Panc1 (cell line): ENCODE data around the gene GGCX. TPM values are rescaled to one million over a fixed set of nuclear protein-coding genes. Genes with fewer than 3 reads are reported as not detected.

ENCODE experiments used
- ATAC-seq: fragments of 200-7000 bp; cut with Tn5 transposase; 2 replicates; pipeline ENCODE4 v1.9.1; 2020; ENCODE audit warnings: mild to moderate bottlenecking, moderate library complexity
- BruUV-seq: library from RNA; stranded (reverse); fragments of 400-500 nt; replicated peaks from 2 replicates; lab custom pipeline; 2021; lab: Mats Ljungman, UMichigan
- CTCF ChIA-PET: fragments of 300-600 bp; sonication (Branson Sonifier 250); formaldehyde crosslinking; loops from one replicate; lab custom pipeline; 2022; ENCODE audit warnings: antibody characterized with exemption; lab: Charles Lee
- POLR2A ChIA-PET: fragments of 300-600 bp; sonication (Branson Sonifier 250); formaldehyde crosslinking; loops from one replicate; lab custom pipeline; 2022; ENCODE audit warnings: antibody characterized with exemption; lab: Charles Lee
- DNase-seq: peaks from one replicate; pipeline ENCODE4 v3.0.0-alpha.2; 2010; ENCODE audit warnings: low read depth, low spot score
- H3K27ac ChIP-seq: 2 replicates; pipeline ENCODE4 v1.5.1; 2011; ENCODE audit warnings: mild to moderate bottlenecking, low read length, inconsistent platforms
- H3K27me3 ChIP-seq: fragments of 200-500 bp; sonication (Bioruptor generic); 2 replicates; pipeline ENCODE4 v1.6.0; 2014; ENCODE audit warnings: low read length, inconsistent platforms; ENCODE audit not compliant: control insufficient read depth, insufficient read depth
- H3K36me3 ChIP-seq: fragments of 200-500 bp; sonication (Bioruptor generic); 2 replicates; pipeline ENCODE4 v1.5.1; 2014; ENCODE audit warnings: inconsistent platforms, mild to moderate bottlenecking, low read length, moderate library complexity; ENCODE audit not compliant: control insufficient read depth, insufficient read depth
- H3K4me1 ChIP-seq: 2 replicates; pipeline ENCODE4 v1.5.1; 2011; ENCODE audit warnings: inconsistent platforms, mild to moderate bottlenecking, low read length, moderate library complexity; ENCODE audit not compliant: control insufficient read depth, insufficient read depth
- H3K4me3 ChIP-seq, 2 experiments: 2 replicates each; pipeline ENCODE4 v1.5.1; 2011 to 2012; ENCODE audit warnings: low read depth in 2 of 2, low read length in 2 of 2, mild to moderate bottlenecking in 2 of 2, inconsistent platforms in 1 of 2, moderate library complexity in 1 of 2
- H3K9me3 ChIP-seq: fragments of 200-500 bp; sonication (Bioruptor generic); 2 replicates; pipeline ENCODE4 v1.5.1; 2014; ENCODE audit warnings: low read depth, mild to moderate bottlenecking, inconsistent platforms, low read length, moderate library complexity; ENCODE audit not compliant: control insufficient read depth, insufficient read depth
- POLR2AphosphoS5 ChIP-seq: IDR thresholded peaks from 2 replicates; pipeline ENCODE4 v1.6.1; 2012; ENCODE audit warnings: mild to moderate bottlenecking, low read depth, low read length, moderate library complexity
- SIN3A ChIP-seq: IDR thresholded peaks from 2 replicates; pipeline ENCODE4 v1.6.1; 2012; ENCODE audit warnings: low read depth, mild to moderate bottlenecking, low read length, moderate library complexity, borderline replicate concordance; ENCODE audit not compliant: insufficient read depth
- TCF7L2 ChIP-seq: IDR thresholded peaks from 2 replicates; pipeline ENCODE4 v1.6.1; 2011; ENCODE audit warnings: mild to moderate bottlenecking, low read depth, low read length, inconsistent platforms
- in situ Hi-C: cut with HindIII; loops from 2 replicates; pipeline ENCODE4 v1.10.0; 2016; ENCODE audit warnings: low sequenced_read_pairs, low pct_unique_long_range_greater_than_20kb
- intact Hi-C: fragments of 100-400 bp; cut with micrococcal nuclease; formaldehyde crosslinking; loops from one replicate; pipeline ENCODE4 v1.10.0; 2022; ENCODE audit not compliant: unreplicated experiment
- total RNA-seq: library from RNA; stranded (reverse); gene quantifications from one replicate; pipeline ENCODE4 v1.2.1, GENCODE V29; 2021; ENCODE audit not compliant: unreplicated experiment
- TF ChIP-seq, protein P1 (sequence below), 2 experiments: IDR thresholded peaks; 2 replicates each; pipeline ENCODE4 v1.6.1; 2011 to 2012; ENCODE audit warnings: low read depth in 2 of 2, control low read depth in 1 of 2, low read length in 1 of 2, mild to moderate bottlenecking in 1 of 2, moderate library complexity in 1 of 2; ENCODE audit not compliant: insufficient read depth in 1 of 2
- TF ChIP-seq, protein P2 (sequence below): fragments of 450-650 bp; IDR thresholded peaks from 2 replicates; pipeline ENCODE4 v1.5.1; 2017; ENCODE audit warnings: mild to moderate bottlenecking

Gene GGCX
- total RNA-seq, 1 experiment from 2014 or later = 64.1 TPM

DNA sequence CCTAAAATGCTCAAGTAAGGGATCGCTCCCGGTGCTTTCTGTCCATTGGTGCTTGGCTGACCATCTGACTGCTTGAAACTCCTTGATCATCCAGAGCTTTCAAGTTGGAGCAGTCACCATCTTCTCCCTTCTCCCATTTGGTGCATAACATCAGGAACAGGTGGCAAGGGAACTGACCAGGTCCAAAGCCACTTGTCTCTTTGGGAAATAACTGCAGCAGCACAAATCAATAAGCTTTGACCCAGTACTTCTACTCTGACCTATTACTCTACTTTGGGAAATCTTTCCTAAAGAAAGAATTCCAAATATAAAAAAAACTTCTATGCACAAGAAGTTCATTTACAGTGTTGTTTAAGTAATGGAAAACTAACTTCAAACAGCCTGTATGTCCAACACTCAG lies 32.9 kb downstream of the GGCX start:
- Histone ChIP-seq H3K36me3 (no peaks in the 10 kb centered on the region), H3K4me1 (peaks cover 24% of the 10 kb centered on the region), H3K27ac (peak overlapping the region; percentile 59; the same call in 1 of the 2 replicates), H3K27me3 (no peaks in the 10 kb centered on the region), H3K9me3 (no peaks in the 10 kb centered on the region), H3K4me3 (no peak overlapping the region)
- POLR2A ChIA-PET = interaction anchor here (0.6 kb wide), 1 partner anchor 9 kb away, joined by 3 read pairs; no protein-coding TSS in a partner anchor
- intact Hi-C loops = no loop called here
- CTCF ChIA-PET = no interaction called here
- in situ Hi-C loops = loop anchor here (25.0 kb wide), 1 partner anchor 116 kb away; the partner anchor contains the start of genes CAPG and SH2D6
- DNase-seq (no peak), ATAC-seq (no peak)
- TF ChIP-seq POLR2AphosphoS5 = no peak
- no peak for TF ChIP-seq TCF7L2
- TF ChIP-seq, protein P1, sequence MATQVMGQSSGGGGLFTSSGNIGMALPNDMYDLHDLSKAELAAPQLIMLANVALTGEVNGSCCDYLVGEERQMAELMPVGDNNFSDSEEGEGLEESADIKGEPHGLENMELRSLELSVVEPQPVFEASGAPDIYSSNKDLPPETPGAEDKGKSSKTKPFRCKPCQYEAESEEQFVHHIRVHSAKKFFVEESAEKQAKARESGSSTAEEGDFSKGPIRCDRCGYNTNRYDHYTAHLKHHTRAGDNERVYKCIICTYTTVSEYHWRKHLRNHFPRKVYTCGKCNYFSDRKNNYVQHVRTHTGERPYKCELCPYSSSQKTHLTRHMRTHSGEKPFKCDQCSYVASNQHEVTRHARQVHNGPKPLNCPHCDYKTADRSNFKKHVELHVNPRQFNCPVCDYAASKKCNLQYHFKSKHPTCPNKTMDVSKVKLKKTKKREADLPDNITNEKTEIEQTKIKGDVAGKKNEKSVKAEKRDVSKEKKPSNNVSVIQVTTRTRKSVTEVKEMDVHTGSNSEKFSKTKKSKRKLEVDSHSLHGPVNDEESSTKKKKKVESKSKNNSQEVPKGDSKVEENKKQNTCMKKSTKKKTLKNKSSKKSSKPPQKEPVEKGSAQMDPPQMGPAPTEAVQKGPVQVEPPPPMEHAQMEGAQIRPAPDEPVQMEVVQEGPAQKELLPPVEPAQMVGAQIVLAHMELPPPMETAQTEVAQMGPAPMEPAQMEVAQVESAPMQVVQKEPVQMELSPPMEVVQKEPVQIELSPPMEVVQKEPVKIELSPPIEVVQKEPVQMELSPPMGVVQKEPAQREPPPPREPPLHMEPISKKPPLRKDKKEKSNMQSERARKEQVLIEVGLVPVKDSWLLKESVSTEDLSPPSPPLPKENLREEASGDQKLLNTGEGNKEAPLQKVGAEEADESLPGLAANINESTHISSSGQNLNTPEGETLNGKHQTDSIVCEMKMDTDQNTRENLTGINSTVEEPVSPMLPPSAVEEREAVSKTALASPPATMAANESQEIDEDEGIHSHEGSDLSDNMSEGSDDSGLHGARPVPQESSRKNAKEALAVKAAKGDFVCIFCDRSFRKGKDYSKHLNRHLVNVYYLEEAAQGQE (IDR thresholded peaks at IDR 0.05; ENCODE audit: insufficient read depth in 1 of 2, low read depth in 2 of 2, low read length in 1 of 2) = no peak
- TF ChIP-seq, protein P2, sequence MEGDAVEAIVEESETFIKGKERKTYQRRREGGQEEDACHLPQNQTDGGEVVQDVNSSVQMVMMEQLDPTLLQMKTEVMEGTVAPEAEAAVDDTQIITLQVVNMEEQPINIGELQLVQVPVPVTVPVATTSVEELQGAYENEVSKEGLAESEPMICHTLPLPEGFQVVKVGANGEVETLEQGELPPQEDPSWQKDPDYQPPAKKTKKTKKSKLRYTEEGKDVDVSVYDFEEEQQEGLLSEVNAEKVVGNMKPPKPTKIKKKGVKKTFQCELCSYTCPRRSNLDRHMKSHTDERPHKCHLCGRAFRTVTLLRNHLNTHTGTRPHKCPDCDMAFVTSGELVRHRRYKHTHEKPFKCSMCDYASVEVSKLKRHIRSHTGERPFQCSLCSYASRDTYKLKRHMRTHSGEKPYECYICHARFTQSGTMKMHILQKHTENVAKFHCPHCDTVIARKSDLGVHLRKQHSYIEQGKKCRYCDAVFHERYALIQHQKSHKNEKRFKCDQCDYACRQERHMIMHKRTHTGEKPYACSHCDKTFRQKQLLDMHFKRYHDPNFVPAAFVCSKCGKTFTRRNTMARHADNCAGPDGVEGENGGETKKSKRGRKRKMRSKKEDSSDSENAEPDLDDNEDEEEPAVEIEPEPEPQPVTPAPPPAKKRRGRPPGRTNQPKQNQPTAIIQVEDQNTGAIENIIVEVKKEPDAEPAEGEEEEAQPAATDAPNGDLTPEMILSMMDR = no peak
- no peak for TF ChIP-seq SIN3A
- BruUV-seq = no TSS peak

DNA sequence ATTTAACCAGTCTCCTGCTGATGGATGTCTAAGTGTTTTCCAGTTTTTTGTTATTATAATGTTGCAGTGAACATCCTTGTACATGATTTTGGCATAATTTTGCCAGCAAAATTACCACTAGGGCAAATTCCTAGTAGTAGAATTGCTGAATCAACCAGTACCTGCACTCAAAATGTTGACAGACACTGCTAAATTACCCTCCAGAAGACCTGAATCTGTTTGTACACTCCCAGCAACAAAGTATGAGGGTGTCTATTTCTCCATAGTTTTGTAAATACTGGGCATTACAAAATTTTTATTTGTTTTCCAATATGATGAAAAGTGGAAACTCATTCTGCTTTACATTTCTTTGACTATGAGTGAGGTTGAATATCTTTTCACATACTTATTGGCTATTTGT lies 33.5 kb downstream of the GGCX start:
- no peak for DNase-seq
- CTCF ChIA-PET = no interaction called here
- Histone ChIP-seq H3K27me3 (no peaks in the 10 kb centered on the region), H3K27ac (peak overlapping the region; percentile 59; the same call in 1 of the 2 replicates), H3K36me3 (no peaks in the 10 kb centered on the region), H3K4me3 (no peak overlapping the region), H3K4me1 (peaks cover 29% of the 10 kb centered on the region), H3K9me3 (no peaks in the 10 kb centered on the region)
- no TSS peak for BruUV-seq
- ATAC-seq = no peak
- in situ Hi-C loops = loop anchor here (25.0 kb wide), 1 partner anchor 115 kb away; the partner anchor contains the start of genes CAPG and SH2D6
- intact Hi-C loops = no loop called here
- TF ChIP-seq, protein P1 (IDR thresholded peaks at IDR 0.05; ENCODE audit: insufficient read depth in 1 of 2, low read depth in 2 of 2, low read length in 1 of 2) = no peak
- no peak for TF ChIP-seq TCF7L2
- TF ChIP-seq, protein P2 = no peak
- TF ChIP-seq SIN3A = no peak
- POLR2A ChIA-PET = no interaction called here
